Right renal cortex interstitium (tissue), 3 donors: ENCODE data around the gene RYR2. TPM values are rescaled to one million over a fixed set of nuclear protein-coding genes. Genes with fewer than 3 reads are reported as not detected.
A peak's percentile ranks its signal among the peaks of the same experiment; 100 is the strongest.
"Not testable (repeated sequence)": the region's sequence is repeated elsewhere in the genome, so short reads cannot be mapped to it uniquely, and the experiment has no call there.

ENCODE experiments used
- DNase-seq, 3 donors: peaks; one replicate each; pipeline ENCODE4 v3.0.0-alpha.2; 2013; ENCODE audit warnings: low read depth in 3 of 3, low spot score in 2 of 3
- polyA plus RNA-seq, 3 donors: library from polyadenylated mRNA; unstranded; fragments of 120-200 nt; gene quantifications; one replicate each; pipeline ENCODE4 v1.2.1, GENCODE V29; 2013; ENCODE audit not compliant: insufficient read length in 3 of 3

The RYR2 gene
- polyA plus RNA-seq, 3 donors: 1.2 to 2.3 (median 1.4) TPM

GRCh38 chr1:237811633-237812032 lies 769.6 kb downstream of the RYR2 start:
- no peak for DNase-seq

GRCh38 chr1:237812061-237812460 lies 770.1 kb downstream of the RYR2 start:
- DNase-seq: no peak

- DNase-seq: no peak
Observed at GRCh38 chr1:237814319-237814924, 772.4 kb downstream of the RYR2 start.

GRCh38 chr1:237817277-237817676 lies 775.3 kb downstream of the RYR2 start:
- no peak for DNase-seq

- DNase-seq: not testable (repeated sequence)
Observed at GRCh38 chr1:237820634-237821033, 778.6 kb downstream of the RYR2 start.

GRCh38 chr1:237832858-237833257 lies 790.9 kb downstream of the RYR2 start:
- DNase-seq: no peak

- no peak for DNase-seq
Observed at GRCh38 chr1:237834048-237834447, 792.1 kb downstream of the RYR2 start.

GRCh38 chr1:237834461-237834860 lies 792.5 kb downstream of the RYR2 start:
- peak in 1 of 3 donors; percentile 1 for DNase-seq

GRCh38 chr1:237838320-237838719 lies 796.3 kb downstream of the RYR2 start:
- no peak for DNase-seq

- DNase-seq: no peak
Observed at GRCh38 chr1:237838904-237839534, 797.0 kb downstream of the RYR2 start.

- no peak for DNase-seq
Observed at GRCh38 chr1:237841485-237841884, 799.5 kb downstream of the RYR2 start.

GRCh38 chr1:237843516-237843915 lies 801.5 kb downstream of the RYR2 start:
- not testable (repeated sequence) for DNase-seq

GRCh38 chr1:237851210-237851845 lies 809.3 kb downstream of the RYR2 start:
- peak in 1 of 3 donors; percentile 4 for DNase-seq

GRCh38 chr1:237852342-237852741 lies 810.4 kb downstream of the RYR2 start:
- DNase-seq: no peak

- no peak for DNase-seq
Observed at GRCh38 chr1:237857455-237857854, 815.5 kb downstream of the RYR2 start.

GRCh38 chr1:237858992-237859391 lies 817.0 kb downstream of the RYR2 start:
- no peak for DNase-seq

- DNase-seq: no peak
Observed at GRCh38 chr1:237861944-237862343, 820.0 kb downstream of the RYR2 start.

GRCh38 chr1:237863234-237863633 lies 821.2 kb downstream of the RYR2 start:
- DNase-seq: no peak

GRCh38 chr1:237864338-237865244 lies 822.6 kb downstream of the RYR2 start:
- DNase-seq: peak; percentile 36 to 44 (median 36)

GRCh38 chr1:237867380-237867888 lies 825.5 kb downstream of the RYR2 start:
- no peak for DNase-seq
